Stimulated activated CD4-positive, alpha-beta T cell treated with anti-CD3 and anti-CD28 coated beads, Interleukin-4, amount 100 ng/mL, for 4 hours (primary cell): Measurements from ENCODE around the gene AKAP8.
"Not testable (repeated sequence)": the region's sequence is repeated elsewhere in the genome, so short reads cannot be mapped to it uniquely, and the experiment has no call there.

ENCODE experiments used
- DNase-seq, 2 experiments: peaks; one replicate each; pipeline ENCODE4 v3.0.0-alpha.2; 2020

The AKAP8 gene

GRCh38 chr19:15379083-15379998, at the start of gene AKAP8:
Gene AKAP8 (minus strand): TSS chr19:15379787. CDS start chr19:15379731, 56 bp downstream.
- peak; percentile 97 to 99 for DNase-seq

DNA sequence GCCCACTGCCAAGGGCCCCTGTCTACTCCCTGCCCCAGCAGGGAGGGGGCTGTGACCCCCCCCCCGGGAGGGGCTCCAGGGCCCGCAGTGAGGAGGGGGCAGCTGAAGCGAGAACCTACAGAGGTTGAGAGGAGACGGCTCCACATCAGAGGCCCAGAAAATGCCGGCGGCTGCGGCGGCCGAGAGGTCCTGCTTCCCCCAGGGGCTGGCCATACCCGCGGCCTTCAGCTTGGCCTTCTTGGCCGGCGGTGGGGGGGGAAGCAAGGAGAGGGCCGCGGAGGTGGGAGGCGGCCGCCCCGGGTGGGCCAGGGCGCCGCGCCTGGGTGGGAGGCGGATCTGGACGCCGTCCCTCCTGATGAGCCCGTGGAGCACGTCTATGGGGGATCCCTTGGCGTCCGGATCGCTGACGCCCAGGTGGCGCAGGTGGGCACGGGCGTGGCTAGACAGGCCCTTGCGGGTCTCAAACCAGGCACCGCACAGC, 48.4 kb upstream of the AKAP8 start:
- DNase-seq = no peak

- DNase-seq = no peak
Observed at GRCh38 chr19:15427350-15427700, 47.7 kb upstream of the AKAP8 start.

DNA sequence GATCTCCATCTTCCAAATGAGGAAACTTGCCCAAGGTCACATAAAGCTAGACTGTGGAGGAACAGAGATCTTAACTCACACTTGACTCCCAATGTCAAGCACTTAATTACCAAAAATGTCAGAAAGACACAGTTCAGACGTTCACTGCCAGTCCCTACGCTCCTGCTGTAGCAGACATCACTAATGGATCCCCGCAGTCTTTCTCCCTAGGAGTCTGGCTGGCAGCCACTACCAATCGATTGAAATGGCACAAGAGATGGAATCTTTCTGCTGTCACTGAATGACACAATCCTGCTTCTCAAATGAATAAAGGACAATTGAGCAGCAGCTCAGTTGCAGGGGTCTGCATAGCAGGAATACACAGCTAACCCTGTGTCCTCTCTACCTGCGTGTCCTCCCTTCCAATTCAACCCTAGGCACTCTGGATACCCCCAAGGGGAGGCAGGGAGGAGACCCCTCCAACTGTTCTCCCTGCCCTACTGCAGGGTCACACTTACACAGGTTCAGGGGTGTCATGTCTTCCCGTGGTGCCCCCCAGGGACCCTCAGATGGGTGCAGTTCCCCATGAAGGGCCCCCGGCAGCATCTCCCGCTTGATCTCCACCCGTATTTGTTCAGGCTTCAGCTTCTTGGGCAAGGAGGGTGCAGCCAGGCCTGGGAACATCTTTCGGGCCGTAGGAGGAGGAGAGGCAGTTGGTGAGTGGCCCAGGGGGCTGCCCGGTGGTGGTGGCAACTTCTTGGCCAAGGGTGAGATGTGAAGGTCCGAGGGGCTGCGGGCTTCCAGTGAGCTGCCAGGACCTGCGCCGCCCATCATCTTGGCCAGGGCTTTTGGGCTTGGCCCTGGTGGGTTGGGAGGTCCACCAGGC, 47.1 kb upstream of the AKAP8 start:
- DNase-seq = no peak

DNA sequence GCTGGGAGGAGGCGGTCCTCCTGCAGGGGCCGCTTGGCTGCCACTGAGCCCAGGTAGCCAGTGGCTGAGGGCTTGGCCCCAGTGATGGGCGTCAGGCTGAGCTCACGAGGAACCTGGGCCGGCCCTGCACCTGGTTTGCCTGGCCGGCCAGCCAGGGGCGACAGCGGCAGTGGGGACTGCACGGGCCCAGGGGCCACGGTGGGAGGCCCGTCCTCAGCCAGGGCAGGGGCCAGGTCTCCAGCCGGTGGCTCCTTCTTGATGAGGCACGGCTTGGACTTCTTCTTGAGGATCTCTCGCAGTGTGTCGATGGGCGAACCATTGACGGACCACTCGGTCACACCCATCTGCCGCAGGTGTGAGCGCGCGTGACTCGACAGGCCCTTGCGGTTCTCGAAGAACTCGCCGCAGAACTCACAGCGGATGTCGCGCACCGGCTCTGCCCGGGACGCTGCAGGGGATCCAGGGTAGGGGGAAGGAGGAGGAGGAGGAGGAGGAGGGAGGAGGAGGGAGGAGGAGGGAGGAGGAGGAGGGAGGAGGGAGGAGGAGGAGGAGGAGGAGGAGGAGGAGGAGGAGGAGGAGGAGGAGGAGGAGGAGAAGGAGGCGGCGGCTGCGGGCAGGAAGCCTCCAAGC, 45.8 kb upstream of the AKAP8 start:
- no peak for DNase-seq

- no peak for DNase-seq
Observed at GRCh38 chr19:15424692-15425272, 45.2 kb upstream of the AKAP8 start.

GRCh38 chr19:15424121-15424520, 44.5 kb upstream of the AKAP8 start:
- DNase-seq = no peak

- no peak for DNase-seq
Observed at GRCh38 chr19:15423130-15423529, 43.5 kb upstream of the AKAP8 start.

DNA sequence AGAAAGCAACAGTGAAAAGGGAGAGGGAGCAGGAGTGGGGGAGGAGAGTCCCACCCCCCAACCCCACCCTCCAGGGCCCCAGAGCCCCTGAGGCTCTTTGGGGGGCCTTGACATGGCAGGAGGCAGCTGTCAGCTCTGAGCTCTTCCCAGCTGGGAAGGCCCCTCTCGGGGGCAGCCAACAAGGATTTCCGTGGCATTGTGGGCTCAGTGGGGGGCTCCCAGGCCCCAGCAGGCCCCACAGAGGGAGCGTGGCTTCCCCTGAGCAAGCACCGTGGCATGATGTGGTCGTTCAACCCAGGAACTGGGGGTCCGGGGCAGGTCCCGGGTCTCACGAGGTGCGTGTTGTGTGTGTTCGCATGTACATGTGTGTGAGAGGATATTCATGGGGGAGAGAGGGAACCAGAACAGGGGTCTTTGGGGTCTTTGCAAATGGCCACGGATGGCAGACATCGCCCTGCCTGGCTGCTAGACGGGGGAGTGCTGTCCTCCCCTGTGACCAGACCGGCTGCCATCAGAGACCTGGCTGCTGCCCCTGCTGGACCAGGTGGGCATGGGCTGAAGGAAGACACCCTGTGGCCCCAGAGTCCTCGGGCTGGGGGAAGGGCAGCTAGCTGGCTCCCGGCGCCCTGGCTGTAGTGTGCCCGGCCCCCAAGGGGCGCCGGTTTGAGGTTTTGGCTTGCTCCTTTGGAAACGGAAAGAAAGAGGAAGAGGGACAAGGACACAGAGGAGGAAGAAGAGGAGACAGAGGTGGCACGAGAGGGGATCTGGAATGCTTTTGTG, 42.9 kb upstream of the AKAP8 start:
- no peak for DNase-seq

GRCh38 chr19:15421721-15422260, 42.2 kb upstream of the AKAP8 start:
- no peak for DNase-seq

GRCh38 chr19:15421136-15421695, 41.6 kb upstream of the AKAP8 start:
- DNase-seq = no peak

- no peak for DNase-seq
Observed at GRCh38 chr19:15419413-15420025, 39.9 kb upstream of the AKAP8 start.

GRCh38 chr19:15418579-15419412, 39.2 kb upstream of the AKAP8 start, which contains the start of gene AKAP8L:
Gene AKAP8L (minus strand): TSS chr19:15418988. CDS start chr19:15418923, 65 bp downstream.
- peak; percentile 95 to 99 for DNase-seq

- no peak for DNase-seq
Observed at GRCh38 chr19:15418231-15418578, 38.6 kb upstream of the AKAP8 start.

- DNase-seq = no peak
Observed at GRCh38 chr19:15417699-15418098, 38.1 kb upstream of the AKAP8 start.

- DNase-seq = no peak
Observed at GRCh38 chr19:15412832-15413231, 33.2 kb upstream of the AKAP8 start.

DNA sequence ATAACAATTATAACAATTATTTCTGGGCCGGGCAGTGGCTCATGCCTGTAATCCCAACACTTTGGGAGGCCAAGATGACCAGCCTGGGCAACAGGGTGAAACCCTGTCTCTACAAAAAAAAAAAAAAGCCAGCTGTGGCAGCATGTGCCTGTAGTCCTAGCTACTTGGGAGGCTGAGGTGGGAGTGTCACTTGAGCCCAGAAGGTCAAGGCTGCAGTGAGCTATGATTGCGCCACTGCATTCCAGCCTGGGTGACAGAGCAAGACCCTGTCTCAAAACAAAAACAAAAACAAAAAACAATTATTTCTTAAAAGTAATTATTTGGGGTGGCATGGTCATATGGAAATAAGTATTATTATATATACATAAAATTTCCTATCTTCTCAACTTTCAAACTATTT, 31.8 kb upstream of the AKAP8 start:
- not testable (repeated sequence) for DNase-seq

GRCh38 chr19:15404780-15405211, 25.2 kb upstream of the AKAP8 start:
- DNase-seq = no peak

DNA sequence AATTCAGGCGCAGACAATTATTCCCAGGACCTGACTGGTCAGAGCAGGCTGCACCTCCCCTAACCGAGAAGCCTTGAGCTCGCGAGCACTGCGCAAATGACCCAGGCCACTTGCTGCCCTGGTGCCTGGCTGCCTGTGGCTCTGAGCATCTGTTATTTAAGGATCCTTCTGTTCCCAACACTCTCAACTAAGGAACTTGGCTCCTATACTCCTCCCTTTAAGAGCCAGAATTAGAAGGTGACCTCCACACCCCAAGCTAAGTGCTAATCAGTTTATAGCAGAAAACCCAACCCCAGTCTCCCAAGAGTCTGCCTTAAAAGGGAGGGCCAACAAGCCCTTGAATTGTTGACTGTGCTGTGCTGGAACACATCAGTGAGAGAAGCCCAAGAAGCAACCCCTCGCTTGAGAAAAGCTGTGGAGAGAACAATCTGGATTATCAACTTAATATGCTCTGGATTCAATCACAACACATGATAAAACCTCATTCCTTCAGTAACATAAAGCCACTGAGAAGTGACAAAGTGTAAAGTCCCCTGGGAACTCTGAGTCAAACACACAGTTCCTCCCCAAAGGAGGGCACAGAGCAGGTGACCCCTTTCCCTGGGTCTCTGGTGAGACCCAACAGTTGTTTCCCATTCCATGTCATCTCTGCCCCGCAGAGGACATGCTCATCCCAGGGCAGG, 24.7 kb upstream of the AKAP8 start:
- no peak for DNase-seq
